Ectodermal cell (in vitro differentiated cells): ENCODE results near the gene KDM3B.

Experiments used
- H3K27ac ChIP-seq: 2 replicates; pipeline ENCODE4 v1.7.0; 2013; ENCODE audit warnings: mild to moderate bottlenecking, low read depth, low read length; ENCODE audit not compliant: insufficient read depth, poor library complexity, severe bottlenecking
- H3K27me3 ChIP-seq: 2 replicates; pipeline ENCODE4 v1.7.0; 2013; ENCODE audit warnings: mild to moderate bottlenecking, low read length; ENCODE audit not compliant: insufficient read depth, control insufficient read depth, poor library complexity, severe bottlenecking
- H3K36me3 ChIP-seq: one replicate; pipeline ENCODE4 v1.7.0; 2013; ENCODE audit warnings: low read length; ENCODE audit not compliant: control insufficient read depth, insufficient read depth
- H3K4me1 ChIP-seq: one replicate; pipeline ENCODE4 v1.7.0; 2013; ENCODE audit warnings: low read length; ENCODE audit not compliant: control insufficient read depth, insufficient read depth
- H3K4me3 ChIP-seq: 2 replicates; pipeline ENCODE4 v1.7.0; 2013; ENCODE audit warnings: low read depth, low read length, control low read depth; ENCODE audit not compliant: insufficient read depth
- H3K9me3 ChIP-seq: 2 replicates; pipeline ENCODE4 v1.7.0; 2013; ENCODE audit warnings: mild to moderate bottlenecking, low read length, moderate library complexity; ENCODE audit not compliant: control insufficient read depth
- WGBS, 2 experiments: methylation state at CpG; one replicate each; pipeline ENCODE4 v1.1.7; 2013; ENCODE audit warnings: missing lambda C conversion rate in 2 of 2; 5-methylcytosine and 5-hydroxymethylcytosine counted together

The KDM3B gene

DNA sequence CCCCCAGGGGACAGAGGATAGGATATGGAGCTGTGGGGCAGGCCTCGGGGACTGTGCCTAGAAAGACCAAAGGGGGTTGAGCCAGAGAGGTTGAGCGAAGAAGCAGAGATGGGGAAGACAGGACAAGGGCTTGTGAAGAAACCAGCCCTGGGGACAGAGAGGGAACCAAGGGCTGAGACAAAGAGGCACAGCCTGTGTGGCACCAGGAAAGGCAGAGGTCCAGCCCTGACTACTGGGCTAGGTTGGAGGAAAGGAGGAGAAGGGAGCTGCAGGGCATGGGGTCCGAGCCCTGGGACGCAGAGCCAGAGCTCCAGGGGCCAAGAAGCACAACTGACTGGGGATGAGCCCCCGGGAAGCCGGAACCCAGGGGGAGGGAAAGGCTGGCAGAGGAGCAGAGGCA lies 95.6 kb downstream of the KDM3B start:
- peaks cover 18% of the 10 kb centered on the region for H3K4me1 ChIP-seq
- no peaks in the 10 kb centered on the region for H3K27me3 ChIP-seq
- no peaks in the 10 kb centered on the region for H3K9me3 ChIP-seq
- 93 to 95% methylated on average over 6 of the region's 6 CpGs for WGBS, 2 experiments
- no peak overlapping the region for H3K27ac ChIP-seq
- H3K36me3 ChIP-seq = no peaks in the 10 kb centered on the region
- H3K4me3 ChIP-seq = no peak overlapping the region

DNA sequence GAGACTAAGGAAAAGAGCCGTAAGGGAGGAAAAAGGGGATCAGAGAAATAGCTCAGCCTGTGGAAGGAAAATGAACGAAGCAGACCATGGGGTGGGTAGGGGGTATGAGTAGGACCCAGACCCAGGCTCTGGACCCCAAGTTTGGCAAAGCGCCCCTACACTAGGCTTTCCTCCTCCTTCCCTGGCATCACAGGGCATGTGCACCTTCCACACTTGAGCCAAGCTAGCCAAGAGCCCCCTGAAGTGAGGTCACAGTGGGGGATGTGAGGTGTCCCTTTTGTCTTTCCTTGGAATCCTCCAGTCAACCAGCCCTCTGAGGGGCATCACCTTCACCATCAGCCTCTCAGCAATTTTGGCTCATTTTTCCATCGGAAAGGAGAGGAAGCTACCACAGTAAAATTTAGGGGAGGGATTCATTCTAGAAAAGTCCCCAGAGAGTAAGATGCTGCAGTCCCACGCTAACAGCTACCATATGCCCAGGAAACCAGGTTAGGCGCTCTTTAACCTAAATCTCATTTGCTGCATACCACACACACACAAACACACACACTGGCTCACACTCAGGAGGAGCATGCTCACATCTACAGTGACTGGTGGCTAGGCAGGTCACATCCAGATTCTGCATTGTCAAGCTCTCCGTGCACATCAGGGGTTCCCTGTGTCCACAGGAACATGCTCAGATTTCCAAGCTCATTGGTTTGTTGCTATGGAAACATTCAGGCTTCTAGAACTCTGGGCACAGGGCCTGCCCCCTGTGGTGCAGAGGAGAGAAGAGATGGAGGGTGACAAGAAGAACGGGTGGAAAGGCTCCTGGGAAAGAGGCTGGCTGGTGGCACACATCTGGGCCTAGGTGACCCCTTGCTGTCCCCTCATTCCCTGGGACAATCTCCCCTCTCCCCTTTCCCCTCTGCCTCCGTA lies 96.3 kb downstream of the KDM3B start:
- peaks cover 18% of the 10 kb centered on the region for H3K4me1 ChIP-seq
- no peak overlapping the region for H3K4me3 ChIP-seq
- 73 to 77% methylated on average over 8 to 9 of the region's 9 CpGs for WGBS, 2 experiments
- no peaks in the 10 kb centered on the region for H3K9me3 ChIP-seq
- H3K36me3 ChIP-seq = no peaks in the 10 kb centered on the region
- H3K27me3 ChIP-seq = no peaks in the 10 kb centered on the region
- no peak overlapping the region for H3K27ac ChIP-seq

DNA sequence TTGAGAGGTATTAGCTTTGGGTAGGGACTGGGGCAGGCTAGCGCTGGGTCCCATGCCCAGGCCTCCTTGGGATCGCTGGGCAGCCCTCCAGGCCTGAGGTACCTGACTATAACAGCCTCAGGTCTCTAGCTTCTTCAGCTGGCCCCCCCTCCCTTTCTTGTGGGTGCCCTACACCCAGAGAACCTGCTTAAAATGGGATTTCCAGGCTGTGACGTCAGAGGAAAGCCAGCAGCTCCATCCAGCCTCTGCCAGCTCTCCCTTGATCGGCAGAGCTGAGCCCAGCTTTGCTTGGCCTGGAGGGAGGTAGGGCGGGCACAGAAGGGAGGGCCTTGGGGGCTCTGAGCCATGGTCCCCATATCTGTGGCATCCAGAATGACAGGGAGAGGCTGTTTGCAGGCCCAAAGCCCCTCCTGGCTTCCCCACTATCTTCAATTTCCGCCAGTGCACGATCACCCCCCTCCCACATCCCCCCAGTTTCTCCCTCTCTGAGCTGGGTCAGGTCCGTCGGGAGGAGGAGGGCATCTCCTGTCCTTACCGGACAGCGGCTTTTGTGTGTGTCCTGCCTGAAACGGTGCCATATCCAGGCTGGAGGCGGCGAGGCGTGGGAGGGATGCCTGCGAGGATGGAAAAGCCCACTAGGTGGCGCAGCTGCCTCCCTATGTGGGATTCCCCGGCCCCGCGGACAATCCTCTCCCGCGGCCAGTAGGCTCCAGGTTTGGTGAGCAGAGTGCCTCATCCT lies 97.2 kb downstream of the KDM3B start:
- Histone ChIP-seq H3K4me3 (no peak overlapping the region), H3K27ac (no peak overlapping the region), H3K9me3 (no peaks in the 10 kb centered on the region), H3K27me3 (no peaks in the 10 kb centered on the region), H3K4me1 (peaks cover 18% of the 10 kb centered on the region), H3K36me3 (no peaks in the 10 kb centered on the region)
- WGBS, 2 experiments = 21 to 23% methylated on average over 22 of the region's 22 CpGs

DNA sequence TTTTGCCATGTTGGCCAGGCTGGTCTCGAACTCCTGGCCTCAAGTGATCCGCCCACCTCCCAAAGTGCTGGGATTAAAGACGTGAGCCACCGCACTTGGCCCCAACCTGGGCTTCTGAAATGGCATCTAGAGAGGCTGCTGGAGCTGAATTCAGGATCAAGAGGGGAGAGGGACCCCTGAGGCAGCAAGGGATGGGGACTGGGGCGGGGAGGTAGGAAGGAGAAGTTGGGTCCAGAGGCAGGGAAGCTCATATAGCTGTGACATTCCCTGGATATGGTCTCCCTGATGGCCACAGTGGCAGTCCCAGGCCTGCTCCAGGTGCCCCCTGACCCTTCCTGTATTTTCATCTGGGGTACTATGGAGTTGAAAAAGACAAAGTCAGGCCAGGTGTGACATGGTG lies 98.5 kb downstream of the KDM3B start:
- WGBS, 2 experiments = 92 to 95% methylated on average over 5 of the region's 5 CpGs
- Histone ChIP-seq H3K27me3 (no peaks in the 10 kb centered on the region), H3K4me3 (no peak overlapping the region), H3K9me3 (no peaks in the 10 kb centered on the region), H3K36me3 (no peaks in the 10 kb centered on the region), H3K27ac (no peak overlapping the region), H3K4me1 (peaks cover 18% of the 10 kb centered on the region)

DNA sequence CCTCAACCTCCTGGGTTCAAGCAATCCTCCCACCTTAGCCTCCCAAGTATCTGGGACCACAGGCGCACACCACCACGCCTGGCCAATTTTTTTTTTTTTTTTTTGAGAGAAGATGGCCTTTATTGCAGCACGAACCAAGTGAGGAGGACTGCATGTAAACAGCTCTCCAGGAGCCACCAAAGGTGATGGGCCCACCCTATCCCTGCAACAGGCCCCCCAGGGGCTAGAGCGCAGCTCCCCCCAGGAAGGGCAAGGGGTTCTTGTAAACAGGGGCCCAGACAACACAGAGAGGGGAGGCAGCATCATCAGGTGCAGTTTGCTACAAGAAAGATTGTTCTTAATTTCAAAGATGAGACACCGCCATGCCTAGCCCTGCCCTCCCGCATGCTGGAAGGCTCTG lies 100.2 kb downstream of the KDM3B start:
- Histone ChIP-seq H3K4me3 (no peak overlapping the region), H3K27me3 (no peaks in the 10 kb centered on the region), H3K36me3 (no peaks in the 10 kb centered on the region), H3K9me3 (no peaks in the 10 kb centered on the region), H3K27ac (no peak overlapping the region), H3K4me1 (peaks cover 21% of the 10 kb centered on the region)
- WGBS, 2 experiments = 92 to 97% methylated on average over 6 of the region's 6 CpGs

DNA sequence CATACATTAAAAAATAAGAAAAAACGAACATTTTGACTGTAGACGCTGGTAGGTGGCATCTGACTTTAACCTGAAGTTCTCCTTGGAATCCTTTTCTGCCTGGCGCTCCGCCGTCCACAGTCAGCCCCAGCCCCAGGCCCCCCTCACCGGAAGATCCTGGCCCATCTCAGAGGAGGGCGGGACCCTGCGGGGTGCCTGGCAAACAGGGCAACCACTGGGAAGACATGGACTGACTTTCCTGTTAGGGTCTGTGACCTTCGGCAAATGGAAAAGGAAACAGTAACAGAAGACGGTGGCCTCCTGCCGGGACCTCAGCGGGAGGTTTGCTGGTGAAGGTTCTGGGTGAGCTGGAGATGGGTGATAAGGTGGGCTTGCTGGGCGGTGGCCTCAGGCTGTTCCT lies 101.1 kb downstream of the KDM3B start:
- no peak overlapping the region for H3K27ac ChIP-seq
- H3K36me3 ChIP-seq = no peaks in the 10 kb centered on the region
- 92% methylated on average over 13 of the region's 13 CpGs for WGBS, 2 experiments
- H3K9me3 ChIP-seq = no peaks in the 10 kb centered on the region
- no peak overlapping the region for H3K4me3 ChIP-seq
- peaks cover 16% of the 10 kb centered on the region for H3K4me1 ChIP-seq
- H3K27me3 ChIP-seq = no peaks in the 10 kb centered on the region

DNA sequence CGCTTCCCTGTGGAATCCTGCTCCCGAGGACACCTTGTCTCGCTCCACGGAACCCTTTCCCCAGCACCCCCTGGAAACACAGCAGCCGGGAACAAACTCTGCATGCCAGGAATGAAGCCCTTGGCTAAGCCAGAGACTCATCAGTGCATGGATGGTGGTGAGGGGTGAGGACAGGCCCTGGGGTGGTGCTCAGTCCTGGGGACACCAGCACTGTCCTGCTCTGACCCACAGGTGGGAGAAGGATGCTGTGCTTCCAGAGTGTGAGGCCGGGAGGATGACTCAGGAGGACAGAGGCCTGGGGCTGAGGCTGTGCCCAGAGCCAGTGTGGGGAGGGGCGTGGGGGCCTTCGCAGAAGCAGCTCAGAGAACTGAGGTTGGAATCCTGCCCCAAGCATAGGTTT lies 101.6 kb downstream of the KDM3B start:
- H3K4me1 ChIP-seq = peaks cover 10% of the 10 kb centered on the region
- WGBS, 2 experiments = 92 to 94% methylated on average over 8 of the region's 8 CpGs
- no peak overlapping the region for H3K4me3 ChIP-seq

DNA sequence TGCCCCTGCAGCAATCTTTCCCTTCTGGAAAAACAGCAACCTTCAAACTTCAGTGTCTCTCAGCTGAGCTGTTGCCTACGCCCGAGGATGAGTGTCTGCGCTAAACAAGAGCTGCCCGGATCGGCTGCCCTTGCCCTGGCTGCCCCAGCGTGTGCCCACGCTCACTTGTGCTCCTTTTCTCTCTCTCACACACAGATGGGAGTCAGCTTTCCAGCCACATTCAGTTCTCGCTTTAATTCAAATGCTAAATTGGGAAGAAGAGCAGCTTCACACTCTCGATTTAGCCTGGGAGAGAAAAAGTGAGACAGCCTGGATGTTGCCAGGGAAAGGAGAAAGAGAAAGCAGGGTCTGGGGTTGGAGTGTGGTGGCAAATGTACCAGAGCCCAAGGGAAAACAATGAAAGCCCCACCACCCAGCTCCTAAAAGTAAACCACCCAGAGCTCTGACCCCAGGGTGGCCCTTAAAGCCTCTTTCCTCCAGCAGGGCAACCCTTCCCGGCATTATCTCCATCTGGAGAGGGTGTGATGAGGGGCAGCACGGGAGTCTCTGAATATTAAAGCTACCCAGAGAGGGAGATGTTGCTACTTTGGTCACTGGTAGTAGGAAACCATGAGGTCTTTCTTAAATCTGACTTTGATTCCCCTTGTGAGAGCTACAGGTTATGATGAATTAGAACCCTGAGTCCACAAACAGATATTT lies 102.9 kb downstream of the KDM3B start:
- Histone ChIP-seq H3K4me1 (peaks cover 8% of the 10 kb centered on the region), H3K36me3 (no peaks in the 10 kb centered on the region), H3K27ac (no peak overlapping the region), H3K9me3 (no peaks in the 10 kb centered on the region), H3K27me3 (no peaks in the 10 kb centered on the region), H3K4me3 (no peak overlapping the region)
- WGBS, 2 experiments = 39 to 44% methylated on average over 11 of the region's 11 CpGs

More for the DNA sequence above, 101.6 kb downstream of the KDM3B start:
- no peak overlapping the region for H3K27ac ChIP-seq
- no peaks in the 10 kb centered on the region for H3K36me3 ChIP-seq
- H3K27me3 ChIP-seq = no peaks in the 10 kb centered on the region
- no peaks in the 10 kb centered on the region for H3K9me3 ChIP-seq

DNA sequence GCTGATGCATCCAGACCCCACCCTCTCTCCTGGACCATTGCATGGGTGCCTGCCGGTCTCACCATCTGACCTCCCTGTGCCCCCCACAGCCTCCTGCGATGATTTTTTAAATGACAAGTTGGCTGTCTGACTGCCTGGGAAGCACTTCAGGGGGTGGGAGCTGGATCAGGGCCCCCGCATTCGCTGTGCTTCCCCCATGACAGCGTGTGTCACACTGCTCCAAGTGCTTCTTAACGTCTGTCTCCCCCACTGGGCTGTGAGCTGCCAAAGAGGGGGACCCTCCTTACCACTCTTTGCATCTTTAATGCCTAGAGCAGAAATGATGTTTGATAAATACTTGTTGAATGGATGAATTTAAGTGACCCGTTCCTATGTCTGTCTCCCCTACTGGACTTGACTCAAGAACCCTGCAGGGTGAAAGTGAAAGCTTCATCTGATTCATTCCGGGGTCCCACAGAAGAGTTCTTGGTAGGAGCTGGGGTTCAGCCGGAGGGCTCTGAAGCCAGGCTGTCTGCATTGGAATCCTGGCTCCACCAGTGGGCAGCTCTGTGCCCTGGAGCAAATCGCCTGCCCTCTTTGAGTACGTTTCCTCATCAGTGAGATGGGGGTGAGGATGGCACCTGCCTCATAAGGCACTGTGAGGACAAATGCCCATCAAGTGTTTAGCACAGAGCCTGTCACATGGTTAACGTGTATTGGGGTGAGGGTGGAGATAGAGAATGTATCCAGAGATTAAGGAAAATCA lies 105.2 kb downstream of the KDM3B start:
- Histone ChIP-seq H3K36me3 (no peaks in the 10 kb centered on the region), H3K27me3 (no peaks in the 10 kb centered on the region), H3K4me1 (peaks cover 8% of the 10 kb centered on the region), H3K4me3 (no peak overlapping the region), H3K27ac (no peak overlapping the region), H3K9me3 (no peaks in the 10 kb centered on the region)
- WGBS, 2 experiments = 88 to 91% methylated on average over 12 of the region's 12 CpGs
